Panc1 (cell line): Measurements from ENCODE around the gene SLCO4A1.

ENCODE experiments used
- CTCF ChIP-seq: fragments of 450-650 bp; IDR thresholded peaks from 2 replicates; pipeline ENCODE4 v1.5.1; 2017; ENCODE audit warnings: mild to moderate bottlenecking
- POLR2AphosphoS5 ChIP-seq: IDR thresholded peaks from 2 replicates; pipeline ENCODE4 v1.6.1; 2012; ENCODE audit warnings: mild to moderate bottlenecking, low read depth, low read length, moderate library complexity
- REST ChIP-seq, 2 experiments: IDR thresholded peaks; 2 replicates each; pipeline ENCODE4 v1.6.1; 2011 to 2012; ENCODE audit warnings: low read depth in 2 of 2, control low read depth in 1 of 2, low read length in 1 of 2, mild to moderate bottlenecking in 1 of 2, moderate library complexity in 1 of 2; ENCODE audit not compliant: insufficient read depth in 1 of 2
- TCF7L2 ChIP-seq: IDR thresholded peaks from 2 replicates; pipeline ENCODE4 v1.6.1; 2011; ENCODE audit warnings: mild to moderate bottlenecking, low read depth, low read length, inconsistent platforms

GRCh38 chr20:62625921-62626547 is 16.3 kb upstream of the SLCO4A1 start:
- no peak for TF ChIP-seq CTCF
- no peak for TF ChIP-seq REST (IDR thresholded peaks at IDR 0.05; ENCODE audit: insufficient read depth in 1 of 2, low read depth in 2 of 2, low read length in 1 of 2)
- no peak for TF ChIP-seq TCF7L2
- no peak for TF ChIP-seq POLR2AphosphoS5
